GM18511 (cell line): ENCODE data around the gene AFF3.
"Not testable (repeated sequence)": the region's sequence is repeated elsewhere in the genome, so short reads cannot be mapped to it uniquely, and the experiment has no call there.

Experiments
- ATAC-seq: cut with Tn5 transposase; IDR thresholded peaks from one replicate; pipeline ENCODE4 v1.9.1; 2021; ENCODE audit warnings: mild to moderate bottlenecking, moderate library complexity; ENCODE audit not compliant: unreplicated experiment

Gene AFF3

GRCh38 chr2:100107906-100108647 is 34.3 kb downstream of the AFF3 start:
- ATAC-seq: no peak

- no peak for ATAC-seq
Measured at GRCh38 chr2:100107440-100107839, 35.0 kb downstream of the AFF3 start.

- no peak for ATAC-seq
Measured at GRCh38 chr2:100106460-100106859, 35.9 kb downstream of the AFF3 start.

DNA sequence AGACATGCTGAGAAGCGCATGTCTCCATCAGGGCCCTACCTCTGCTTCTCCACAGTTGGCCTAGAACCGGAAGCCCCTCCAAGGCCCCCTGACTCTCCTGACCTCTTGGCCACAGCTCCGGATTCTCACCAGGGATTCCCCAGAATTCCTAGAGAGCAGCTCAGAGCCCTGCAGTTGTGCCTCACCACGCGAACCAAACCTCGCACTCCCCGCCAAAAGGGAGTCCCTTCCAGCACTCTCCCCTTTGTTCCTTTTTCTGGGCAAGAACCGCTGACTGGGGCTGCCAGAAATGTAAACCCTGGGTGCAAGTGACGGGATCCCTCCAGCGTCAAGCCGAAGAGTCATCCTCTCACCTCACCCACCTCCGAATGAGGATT is 36.7 kb downstream of the AFF3 start:
- no peak for ATAC-seq

GRCh38 chr2:100104718-100105677 is 37.4 kb downstream of the AFF3 start:
- ATAC-seq: no peak

- ATAC-seq: not testable (repeated sequence)
Measured at GRCh38 chr2:100104265-100104664, 38.1 kb downstream of the AFF3 start.

GRCh38 chr2:100103527-100104252 is 38.7 kb downstream of the AFF3 start:
- not testable (repeated sequence) for ATAC-seq

DNA sequence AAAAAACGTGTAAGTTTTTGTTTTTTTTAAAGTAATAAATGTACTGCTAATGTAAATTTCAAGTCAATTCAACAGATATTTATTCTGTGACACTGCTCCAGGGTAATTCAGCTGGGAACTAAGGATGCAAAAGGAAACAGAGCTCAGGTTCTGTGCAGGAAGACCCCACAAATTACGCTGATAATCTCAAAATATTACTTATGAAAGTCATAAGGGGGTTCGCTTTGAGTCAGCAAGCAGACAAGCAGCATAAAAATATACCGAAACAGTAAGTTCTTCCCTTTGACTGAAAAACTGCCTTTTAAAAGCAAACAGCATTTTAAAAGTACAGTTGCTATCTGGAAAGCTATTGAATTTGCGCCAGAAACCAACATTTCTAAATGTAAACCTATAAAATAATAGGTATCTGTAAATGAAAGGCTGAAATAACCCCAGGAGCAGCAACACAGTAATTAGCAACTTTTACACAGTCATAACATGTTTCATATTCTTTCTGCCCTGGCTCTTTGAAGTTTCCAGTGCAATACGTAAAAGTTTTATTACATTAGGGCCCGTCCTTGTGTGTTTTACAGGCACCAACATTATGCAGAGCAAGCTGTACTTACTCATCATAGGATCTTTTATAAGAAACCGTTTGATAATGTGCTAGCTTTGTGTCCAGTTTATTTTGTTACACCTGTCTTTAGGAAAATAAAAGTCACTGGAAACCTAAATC is 39.8 kb downstream of the AFF3 start:
- ATAC-seq: not testable (repeated sequence)

GRCh38 chr2:100098855-100099254 is 43.5 kb downstream of the AFF3 start:
- ATAC-seq: not testable (repeated sequence)

- not testable (repeated sequence) for ATAC-seq
Measured at GRCh38 chr2:100097611-100098294, 44.6 kb downstream of the AFF3 start.

DNA sequence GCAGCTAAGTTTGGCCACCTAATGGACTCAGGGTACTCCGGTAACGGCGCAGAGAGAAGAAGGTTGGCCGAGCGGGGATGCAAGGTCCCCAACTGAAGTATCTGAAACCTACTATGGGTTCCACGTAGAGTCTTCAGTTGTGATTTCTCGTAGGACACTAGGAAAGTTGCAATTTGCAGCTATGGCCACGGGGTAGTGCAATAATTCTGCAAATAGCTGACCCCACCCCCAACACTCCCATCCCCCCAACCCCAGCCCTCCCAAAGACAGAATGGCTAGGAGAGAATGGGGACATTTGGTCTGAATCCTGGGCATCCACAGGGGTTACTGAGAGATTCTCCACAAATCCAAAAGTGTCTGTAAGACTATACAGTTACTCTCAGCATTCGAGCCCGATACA is 46.5 kb downstream of the AFF3 start:
- ATAC-seq: not testable (repeated sequence)

DNA sequence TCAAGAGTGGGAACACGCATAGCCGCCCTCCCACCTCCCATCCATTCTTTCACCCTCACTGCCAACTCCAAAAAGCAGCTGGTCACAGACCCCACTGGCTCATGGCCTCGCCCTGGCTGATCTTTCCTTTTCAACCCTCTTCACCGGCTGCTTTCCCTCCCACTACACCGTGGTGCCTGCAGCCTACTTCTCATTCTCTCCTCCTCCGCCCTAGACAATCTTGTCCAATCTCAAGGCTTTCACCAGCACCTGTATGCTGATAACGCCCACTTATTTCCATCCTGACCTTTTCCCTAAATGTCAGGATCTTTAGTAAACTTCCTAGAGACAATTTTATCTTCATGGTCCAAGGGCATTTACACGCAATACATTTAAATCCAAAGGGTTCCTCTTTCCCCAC is 50.6 kb downstream of the AFF3 start:
- ATAC-seq: not testable (repeated sequence)

- not testable (repeated sequence) for ATAC-seq
Measured at GRCh38 chr2:100085744-100086143, 56.6 kb downstream of the AFF3 start.

DNA sequence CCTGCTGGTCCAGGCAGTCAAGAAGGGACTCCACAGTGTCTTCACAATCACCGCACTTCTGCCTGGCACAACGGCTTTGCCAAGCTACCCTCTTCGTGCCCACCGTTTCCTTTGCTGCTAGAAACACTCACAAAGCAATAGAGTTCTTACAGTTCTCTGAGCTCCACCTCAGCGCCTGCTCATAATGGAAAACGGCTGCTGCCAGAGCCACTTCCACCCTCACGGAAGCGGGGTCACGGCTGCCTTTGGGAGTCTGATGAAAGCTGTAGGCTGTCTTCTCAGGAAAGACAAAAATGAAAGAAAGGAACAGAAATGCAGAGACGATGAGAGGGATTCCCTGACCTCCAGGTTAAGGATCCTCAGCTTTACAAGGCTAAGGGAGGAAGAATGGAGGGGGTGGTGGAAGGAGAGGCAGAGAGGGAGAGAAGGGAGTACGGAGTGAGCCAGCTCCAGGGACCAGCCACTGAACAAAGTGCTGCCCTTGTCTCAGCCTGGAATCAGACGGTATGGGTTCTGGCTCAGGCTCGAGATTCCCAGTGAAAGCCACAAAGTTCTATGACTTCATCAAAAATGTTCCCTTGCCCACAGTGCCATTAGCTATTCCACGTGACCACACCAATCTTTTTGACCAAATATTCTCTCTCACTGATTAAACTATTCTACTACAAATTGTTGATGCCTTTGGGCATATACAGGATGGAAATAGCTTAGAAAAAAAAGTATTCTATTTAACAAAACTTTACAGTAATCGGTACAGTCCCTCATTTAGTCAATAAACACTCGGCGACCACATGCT is 58.8 kb downstream of the AFF3 start:
- not testable (repeated sequence) for ATAC-seq

GRCh38 chr2:100082302-100082978 is 60.0 kb downstream of the AFF3 start:
- not testable (repeated sequence) for ATAC-seq

- no peak for ATAC-seq
Measured at GRCh38 chr2:100077935-100078334, 64.5 kb downstream of the AFF3 start.

DNA sequence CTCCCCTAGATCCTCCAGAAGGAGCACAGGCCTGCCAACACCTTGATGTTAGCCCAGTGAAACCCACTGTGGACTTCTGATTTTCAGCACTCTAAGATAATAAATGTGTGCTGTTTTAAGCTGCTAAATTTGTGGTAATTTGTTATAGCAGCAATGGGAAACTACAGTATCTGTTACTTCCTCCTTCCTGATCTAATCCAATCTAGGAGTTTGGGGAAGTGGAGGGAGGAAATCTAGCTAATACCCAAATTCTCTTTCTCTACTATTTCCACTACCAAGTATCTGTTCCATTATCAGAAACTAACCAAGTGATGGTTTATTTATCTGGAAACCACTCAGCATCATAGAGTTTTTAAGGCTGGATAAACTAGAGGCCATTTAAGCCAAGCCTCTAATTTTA is 64.9 kb downstream of the AFF3 start:
- no peak for ATAC-seq

DNA sequence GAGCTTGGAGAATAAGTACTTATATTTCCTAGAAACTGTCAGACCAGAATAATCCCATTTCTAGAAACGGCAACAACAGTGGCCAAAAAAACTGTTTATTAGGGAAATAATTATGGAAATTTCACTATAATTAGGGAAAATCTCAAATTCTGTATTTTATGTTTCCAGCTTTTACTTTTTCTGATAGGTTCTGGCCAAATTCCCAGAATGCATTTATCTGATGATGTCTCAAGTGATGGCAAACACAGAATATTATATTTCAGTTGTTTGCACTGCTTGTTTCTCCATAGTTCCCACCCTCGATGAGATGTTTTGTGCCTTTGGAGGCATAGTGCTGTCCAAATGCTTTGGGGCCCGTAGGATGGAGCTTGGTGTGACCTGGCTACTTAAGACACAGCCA is 66.9 kb downstream of the AFF3 start:
- no peak for ATAC-seq

- no peak for ATAC-seq
Measured at GRCh38 chr2:100073110-100073509, 69.3 kb downstream of the AFF3 start.
